ENCODE measurements around the gene PASK.
"Not testable (repeated sequence)": the region's sequence is repeated elsewhere in the genome, so short reads cannot be mapped to it uniquely, and the experiment has no call there.

PASK gene

GRCh38 chr2:241102239-241102803, 47.0 kb downstream of the PASK start, which contains the start of gene MTERF4:
MTERF4 (minus strand) TSS chr2:241102287; CDS start chr2:241102273, 14 bp downstream.
- peak; percentile 73 for DNase-seq

GRCh38 chr2:241099246-241099645, 50.0 kb downstream of the PASK start:
- no peak for DNase-seq

- DNase-seq, result no peak
Measured at GRCh38 chr2:241096979-241097378, 52.3 kb downstream of the PASK start.

GRCh38 chr2:241095594-241096290, 53.5 kb downstream of the PASK start:
- no peak for DNase-seq

- no peak for DNase-seq
Measured at GRCh38 chr2:241094924-241095420, 54.3 kb downstream of the PASK start.

GRCh38 chr2:241094172-241094571, 55.1 kb downstream of the PASK start:
- DNase-seq, result no peak

- DNase-seq, result not testable (repeated sequence)
Measured at GRCh38 chr2:241093133-241093781, 56.0 kb downstream of the PASK start.

- DNase-seq, result no peak
Measured at GRCh38 chr2:241092677-241093076, 56.6 kb downstream of the PASK start.

GRCh38 chr2:241091734-241092445, 57.4 kb downstream of the PASK start:
- no peak for DNase-seq

GRCh38 chr2:241091201-241091600, 58.1 kb downstream of the PASK start:
- DNase-seq, result peak; percentile 25

GRCh38 chr2:241088791-241089732, 60.2 kb downstream of the PASK start:
- no peak for DNase-seq

- DNase-seq, result no peak
Measured at GRCh38 chr2:241088376-241088775, 60.9 kb downstream of the PASK start.

- no peak for DNase-seq
Measured at GRCh38 chr2:241087420-241088268, 61.6 kb downstream of the PASK start.

GRCh38 chr2:241084856-241085444, 64.3 kb downstream of the PASK start:
- DNase-seq, result no peak

GRCh38 chr2:241083091-241083415, 66.2 kb downstream of the PASK start:
- DNase-seq, result no peak

- no peak for DNase-seq
Measured at GRCh38 chr2:241082341-241083090, 66.8 kb downstream of the PASK start.

GRCh38 chr2:241081643-241082340, 67.5 kb downstream of the PASK start:
- no peak for DNase-seq

- DNase-seq, result no peak
Measured at GRCh38 chr2:241081190-241081642, 68.1 kb downstream of the PASK start.

Data from NCI-H2171 treated with DMSO at 0.1 percent for 48 hours (cell line).